ENCODE data around the gene CLSTN3. TPM values are rescaled to one million over a fixed set of nuclear protein-coding genes. Genes with fewer than 3 reads are reported as not detected.

Gene CLSTN3
- total and polyA plus RNA-seq, 2 experiments from 2014 or later = 5.0 to 46.9 TPM

- ATAC-seq = no peak
- Mint-ChIP-seq H3K4me3 (no peak overlapping the region), H3K27me3 (ENCODE audit: insufficient read depth, low read depth, poor library complexity) (peaks cover 3% of the 10 kb centered on the region)
Observed at GRCh38 chr12:7122811-7123769, 7.1 kb upstream of the CLSTN3 start.

More at GRCh38 chr12:7122811-7123769, 7.1 kb upstream of the CLSTN3 start:
- Histone ChIP-seq H3K9me2 (ENCODE audit: insufficient read depth) (no peaks in the 10 kb centered on the region), H3K36me3 (ENCODE audit: insufficient read depth) (no peaks in the 10 kb centered on the region), H3K27me3 (ENCODE audit: insufficient read depth) (no peaks in the 10 kb centered on the region), H3K4me2 (no peak overlapping the region), H3K4me3 (no peak overlapping the region), H4K20me1 (replicated peaks; ENCODE audit: insufficient read depth) (no peaks in the 10 kb centered on the region), H2AFZ (no peak overlapping the region), H3K4me1 (ENCODE audit: insufficient read depth) (no peaks in the 10 kb centered on the region), H3F3A (replicated peaks; ENCODE audit: low read depth) (no peaks in the 10 kb centered on the region), H3K27ac (ENCODE audit: low read depth) (no peak overlapping the region), H3K79me2 (replicated peaks; ENCODE audit: insufficient read depth) (no peaks in the 10 kb centered on the region)
- TF ChIP-seq JUNB (IDR thresholded peaks at IDR 0.05; ENCODE audit: unreplicated experiment) (no peak), ZNF462 (CRISPR knock-in tag; IDR thresholded peaks at IDR 0.05) (no peak), NANOG (IDR thresholded peaks at IDR 0.05; ENCODE audit: borderline replicate concordance) (no peak), EZH2 (IDR thresholded peaks at IDR 0.05; ENCODE audit: low read depth, unreplicated experiment) (no peak), POLR2AphosphoS5 (IDR thresholded peaks at IDR 0.05; ENCODE audit: low read depth) (no peak), EZH2phosphoT487 (IDR thresholded peaks at IDR 0.05; ENCODE audit: unreplicated experiment) (no peak), ETS1 (IDR thresholded peaks at IDR 0.05) (no peak), REST (IDR thresholded peaks at IDR 0.05; ENCODE audit: unreplicated experiment) (no peak), ZNF331 (CRISPR knock-in tag; IDR thresholded peaks at IDR 0.05; ENCODE audit: low read depth) (no peak), CREB1 (CRISPR knock-in tag; IDR thresholded peaks at IDR 0.05; ENCODE audit: low read depth) (no peak), CTCF (conservative IDR thresholded peaks at IDR 0.05; ENCODE audit: low read depth in 2 of 2) (no peak), STAT1 (IDR thresholded peaks at IDR 0.05; ENCODE audit: unreplicated experiment) (no peak), ZNF114 (CRISPR knock-in tag; IDR thresholded peaks at IDR 0.05) (no peak)
- H3K36me3 Mint-ChIP-seq (ENCODE audit: low read depth) = no peaks in the 10 kb centered on the region; the same call in 2 of the 3 replicates
- no peaks in the 10 kb centered on the region for H3K9me3 Mint-ChIP-seq
- peaks cover 17% of the 10 kb centered on the region for H3K4me1 Mint-ChIP-seq
- no peak for DNase-seq (ENCODE audit: low spot score)
- H3K27ac Mint-ChIP-seq = no peak overlapping the region; the same call in 1 of the 2 replicates
